ENCODE data around the gene GPRC5B.

The GPRC5B gene

DNA sequence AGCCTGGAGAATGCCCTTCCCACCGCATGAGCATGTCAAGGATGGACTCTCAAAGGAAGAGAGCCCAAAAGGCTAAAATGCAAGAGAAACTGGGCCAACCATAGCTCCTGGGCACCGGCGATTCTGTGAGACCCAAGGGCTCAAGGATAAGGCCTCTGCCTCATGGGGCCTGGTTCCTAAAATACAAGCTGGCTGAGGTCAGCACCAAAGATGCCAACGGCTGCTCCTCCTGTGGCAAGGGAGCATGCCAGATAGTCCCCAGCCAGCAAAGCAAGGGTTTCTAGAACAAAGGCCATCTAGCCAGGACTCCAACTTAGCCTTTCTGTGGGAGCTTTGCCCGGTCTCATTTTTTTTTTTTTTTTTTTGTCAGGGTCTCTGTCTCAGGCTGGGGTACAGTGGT lies 20.1 kb downstream of the GPRC5B start:
- TF ChIP-seq RAD21 (IDR thresholded peaks at IDR 0.05; ENCODE audit: low read depth), result no peak
- TF ChIP-seq EP300 (IDR thresholded peaks at IDR 0.05; ENCODE audit: borderline replicate concordance), result no peak
- no peak for TF ChIP-seq TEAD4 (IDR thresholded peaks at IDR 0.05)
- no peak for TF ChIP-seq EGR1 (IDR thresholded peaks at IDR 0.05)
- TF ChIP-seq TAF1 (IDR thresholded peaks at IDR 0.05; ENCODE audit: low read depth), result no peak
- TF ChIP-seq, protein P1, sequence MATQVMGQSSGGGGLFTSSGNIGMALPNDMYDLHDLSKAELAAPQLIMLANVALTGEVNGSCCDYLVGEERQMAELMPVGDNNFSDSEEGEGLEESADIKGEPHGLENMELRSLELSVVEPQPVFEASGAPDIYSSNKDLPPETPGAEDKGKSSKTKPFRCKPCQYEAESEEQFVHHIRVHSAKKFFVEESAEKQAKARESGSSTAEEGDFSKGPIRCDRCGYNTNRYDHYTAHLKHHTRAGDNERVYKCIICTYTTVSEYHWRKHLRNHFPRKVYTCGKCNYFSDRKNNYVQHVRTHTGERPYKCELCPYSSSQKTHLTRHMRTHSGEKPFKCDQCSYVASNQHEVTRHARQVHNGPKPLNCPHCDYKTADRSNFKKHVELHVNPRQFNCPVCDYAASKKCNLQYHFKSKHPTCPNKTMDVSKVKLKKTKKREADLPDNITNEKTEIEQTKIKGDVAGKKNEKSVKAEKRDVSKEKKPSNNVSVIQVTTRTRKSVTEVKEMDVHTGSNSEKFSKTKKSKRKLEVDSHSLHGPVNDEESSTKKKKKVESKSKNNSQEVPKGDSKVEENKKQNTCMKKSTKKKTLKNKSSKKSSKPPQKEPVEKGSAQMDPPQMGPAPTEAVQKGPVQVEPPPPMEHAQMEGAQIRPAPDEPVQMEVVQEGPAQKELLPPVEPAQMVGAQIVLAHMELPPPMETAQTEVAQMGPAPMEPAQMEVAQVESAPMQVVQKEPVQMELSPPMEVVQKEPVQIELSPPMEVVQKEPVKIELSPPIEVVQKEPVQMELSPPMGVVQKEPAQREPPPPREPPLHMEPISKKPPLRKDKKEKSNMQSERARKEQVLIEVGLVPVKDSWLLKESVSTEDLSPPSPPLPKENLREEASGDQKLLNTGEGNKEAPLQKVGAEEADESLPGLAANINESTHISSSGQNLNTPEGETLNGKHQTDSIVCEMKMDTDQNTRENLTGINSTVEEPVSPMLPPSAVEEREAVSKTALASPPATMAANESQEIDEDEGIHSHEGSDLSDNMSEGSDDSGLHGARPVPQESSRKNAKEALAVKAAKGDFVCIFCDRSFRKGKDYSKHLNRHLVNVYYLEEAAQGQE (IDR thresholded peaks at IDR 0.05; ENCODE audit: low read depth), result no peak
- no peak for TF ChIP-seq CEBPB (IDR thresholded peaks at IDR 0.05)
- no peak for TF ChIP-seq CREB1 (IDR thresholded peaks at IDR 0.05; ENCODE audit: low read depth)
- no peak for TF ChIP-seq NFIC (IDR thresholded peaks at IDR 0.05)
- TF ChIP-seq YY1 (IDR thresholded peaks at IDR 0.05; ENCODE audit: low read depth), result no peak
- TF ChIP-seq TCF12 (IDR thresholded peaks at IDR 0.05; ENCODE audit: low read depth), result no peak
- TF ChIP-seq, protein P2, sequence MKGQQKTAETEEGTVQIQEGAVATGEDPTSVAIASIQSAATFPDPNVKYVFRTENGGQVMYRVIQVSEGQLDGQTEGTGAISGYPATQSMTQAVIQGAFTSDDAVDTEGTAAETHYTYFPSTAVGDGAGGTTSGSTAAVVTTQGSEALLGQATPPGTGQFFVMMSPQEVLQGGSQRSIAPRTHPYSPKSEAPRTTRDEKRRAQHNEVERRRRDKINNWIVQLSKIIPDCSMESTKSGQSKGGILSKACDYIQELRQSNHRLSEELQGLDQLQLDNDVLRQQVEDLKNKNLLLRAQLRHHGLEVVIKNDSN (IDR thresholded peaks at IDR 0.05), result no peak
- TF ChIP-seq FOXM1 (IDR thresholded peaks at IDR 0.05; ENCODE audit: borderline replicate concordance, low read depth), result no peak
- TF ChIP-seq, protein P3, sequence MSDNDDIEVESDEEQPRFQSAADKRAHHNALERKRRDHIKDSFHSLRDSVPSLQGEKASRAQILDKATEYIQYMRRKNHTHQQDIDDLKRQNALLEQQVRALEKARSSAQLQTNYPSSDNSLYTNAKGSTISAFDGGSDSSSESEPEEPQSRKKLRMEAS (IDR thresholded peaks at IDR 0.05), result no peak
- no peak for TF ChIP-seq ZBTB7A (IDR thresholded peaks at IDR 0.05; ENCODE audit: low read depth)

DNA sequence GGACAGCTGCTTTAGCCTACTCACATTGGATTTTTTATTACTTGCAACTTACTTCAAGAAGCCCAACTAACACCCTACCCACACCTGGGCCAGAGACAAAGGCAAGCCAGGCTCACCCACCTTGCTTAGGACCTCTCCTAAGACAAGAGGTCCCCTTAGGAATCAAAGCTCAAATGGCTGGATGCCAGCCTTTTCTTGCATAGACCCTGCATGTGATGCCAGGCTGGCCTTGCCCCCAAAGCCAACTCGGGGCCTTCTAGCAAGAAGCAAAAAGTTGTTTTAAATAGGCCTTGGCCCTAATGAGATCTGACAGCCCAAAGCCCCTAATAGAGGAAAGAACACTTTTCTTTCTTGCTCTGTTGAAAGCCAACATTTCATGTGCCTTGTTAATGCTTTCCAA lies 20.7 kb downstream of the GPRC5B start:
- TF ChIP-seq, protein P2 (IDR thresholded peaks at IDR 0.05), result no peak
- TF ChIP-seq TAF1 (IDR thresholded peaks at IDR 0.05; ENCODE audit: low read depth) (no peak), FOXM1 (IDR thresholded peaks at IDR 0.05; ENCODE audit: borderline replicate concordance, low read depth) (no peak), CEBPB (IDR thresholded peaks at IDR 0.05) (no peak)
- TF ChIP-seq, protein P3 (IDR thresholded peaks at IDR 0.05), result no peak
- TF ChIP-seq, protein P1 (IDR thresholded peaks at IDR 0.05; ENCODE audit: low read depth), result no peak

DNA sequence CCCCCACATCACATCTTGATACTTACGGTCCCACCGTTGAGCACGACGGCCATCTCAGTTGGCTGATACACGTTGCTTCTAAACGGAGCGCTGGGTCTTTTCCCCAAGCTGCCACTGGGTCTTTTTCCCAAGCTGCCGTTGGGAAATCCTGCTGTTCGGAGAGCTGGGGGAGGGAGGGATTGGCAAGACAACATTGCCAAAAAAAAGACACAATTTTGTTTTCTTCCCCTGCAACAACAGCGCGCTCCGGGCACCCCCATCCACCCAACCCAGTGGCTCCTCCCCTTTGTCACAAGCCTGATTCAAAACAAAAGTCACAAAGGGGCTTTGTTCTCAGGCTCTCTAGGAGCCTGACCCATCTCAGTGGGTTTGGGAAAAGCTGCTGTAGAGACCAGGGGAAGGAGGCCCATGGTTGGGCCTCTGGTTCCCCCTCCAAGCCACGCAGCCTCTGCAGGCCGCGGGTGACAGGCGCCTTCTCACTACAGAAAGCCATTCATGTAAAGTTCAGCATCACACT lies 22.8 kb downstream of the GPRC5B start:
- TF ChIP-seq EGR1 (IDR thresholded peaks at IDR 0.05) (no peak), YY1 (IDR thresholded peaks at IDR 0.05; ENCODE audit: low read depth) (no peak), TCF12 (IDR thresholded peaks at IDR 0.05; ENCODE audit: low read depth) (no peak), ZBTB7A (IDR thresholded peaks at IDR 0.05; ENCODE audit: low read depth) (no peak), CREB1 (IDR thresholded peaks at IDR 0.05; ENCODE audit: low read depth) (no peak)
- TF ChIP-seq, protein P1 (IDR thresholded peaks at IDR 0.05; ENCODE audit: low read depth), result no peak
- TF ChIP-seq, protein P3 (IDR thresholded peaks at IDR 0.05), result no peak

DNA sequence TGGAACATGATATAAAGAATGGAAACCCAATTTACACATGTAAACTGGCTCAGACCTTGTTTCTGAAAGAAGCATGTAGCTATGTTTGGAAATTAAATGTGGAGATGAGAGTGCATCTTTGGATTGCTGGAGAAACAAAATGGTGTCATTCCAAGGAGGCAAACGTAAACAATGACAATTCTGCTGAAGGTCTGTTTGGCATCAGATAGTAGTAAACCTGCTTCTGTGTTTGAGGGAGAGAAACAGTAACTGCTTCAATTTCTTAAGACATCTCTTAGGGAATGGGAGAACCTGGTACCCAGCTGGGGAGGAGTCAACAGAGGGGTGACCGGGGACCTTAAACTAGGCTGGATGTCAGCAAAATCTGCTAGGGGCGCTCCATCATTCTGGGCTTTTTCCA lies 23.5 kb downstream of the GPRC5B start:
- TF ChIP-seq YY1 (IDR thresholded peaks at IDR 0.05; ENCODE audit: low read depth) (no peak), TCF12 (IDR thresholded peaks at IDR 0.05; ENCODE audit: low read depth) (no peak), CREB1 (IDR thresholded peaks at IDR 0.05; ENCODE audit: low read depth) (no peak), EGR1 (IDR thresholded peaks at IDR 0.05) (no peak), FOXM1 (IDR thresholded peaks at IDR 0.05; ENCODE audit: borderline replicate concordance, low read depth) (no peak), EP300 (IDR thresholded peaks at IDR 0.05; ENCODE audit: borderline replicate concordance) (no peak), TAF1 (IDR thresholded peaks at IDR 0.05; ENCODE audit: low read depth) (no peak), ZBTB7A (IDR thresholded peaks at IDR 0.05; ENCODE audit: low read depth) (no peak), TEAD4 (IDR thresholded peaks at IDR 0.05) (no peak), RAD21 (IDR thresholded peaks at IDR 0.05; ENCODE audit: low read depth) (no peak), CEBPB (IDR thresholded peaks at IDR 0.05) (no peak), NFIC (IDR thresholded peaks at IDR 0.05) (no peak)
- TF ChIP-seq, protein P1 (IDR thresholded peaks at IDR 0.05; ENCODE audit: low read depth), result no peak
- TF ChIP-seq, protein P2 (IDR thresholded peaks at IDR 0.05), result no peak
- TF ChIP-seq, protein P3 (IDR thresholded peaks at IDR 0.05), result no peak

Data from Ishikawa (cell line).